Activated CD4-positive, alpha-beta memory T cell treated with anti-CD3 and anti-CD28 coated beads for 36 hours (primary cell): ENCODE data around the gene MASP2. TPM values are rescaled to one million over a fixed set of nuclear protein-coding genes. Genes with fewer than 3 reads are reported as not detected.
"Not testable (repeated sequence)": the region's sequence is repeated elsewhere in the genome, so short reads cannot be mapped to it uniquely, and the experiment has no call there.

Experiments used
- CTCF ChIA-PET: fragments of 350-600 bp; sonication (Branson Sonifier 250); formaldehyde crosslinking; loops from one replicate; lab custom pipeline; 2021; ENCODE audit warnings: antibody characterized with exemption, inconsistent platforms; lab: Charles Lee
- POLR2A ChIA-PET: fragments of 350-600 bp; sonication (Branson Sonifier 250); formaldehyde crosslinking; loops from one replicate; lab custom pipeline; 2021; ENCODE audit warnings: antibody characterized with exemption; lab: Charles Lee
- DNase-seq: peaks from one replicate; pipeline ENCODE4 v3.0.0-alpha.2; 2020
- H3K27ac Mint-ChIP-seq: one replicate; pipeline ENCODE4 v1.8.0; 2021; ENCODE audit warnings: mixed read lengths
- H3K27me3 Mint-ChIP-seq: one replicate; pipeline ENCODE4 v1.8.0; 2021; ENCODE audit warnings: mixed read lengths
- H3K36me3 Mint-ChIP-seq: one replicate; pipeline ENCODE4 v1.8.0; 2021; ENCODE audit warnings: mixed read lengths
- H3K4me1 Mint-ChIP-seq: one replicate; pipeline ENCODE4 v1.8.0; 2021; ENCODE audit warnings: low read depth, mixed read lengths
- H3K4me3 Mint-ChIP-seq: one replicate; pipeline ENCODE4 v1.8.0; 2021; ENCODE audit warnings: mild to moderate bottlenecking, mixed read lengths
- H3K9me3 Mint-ChIP-seq: one replicate; pipeline ENCODE4 v1.8.0; 2021; ENCODE audit warnings: mixed read lengths
- intact Hi-C: fragments of 100-400 bp; cut with micrococcal nuclease; formaldehyde crosslinking; loops from one replicate; pipeline ENCODE4 v1.15.1; 2023
- total RNA-seq, 2 experiments: library from RNA; stranded (reverse); gene quantifications; one replicate each; pipeline ENCODE4 v1.2.3, GENCODE V29; 2021

Gene MASP2
- total RNA-seq, 2 experiments from 2014 or later, result not detected

DNA sequence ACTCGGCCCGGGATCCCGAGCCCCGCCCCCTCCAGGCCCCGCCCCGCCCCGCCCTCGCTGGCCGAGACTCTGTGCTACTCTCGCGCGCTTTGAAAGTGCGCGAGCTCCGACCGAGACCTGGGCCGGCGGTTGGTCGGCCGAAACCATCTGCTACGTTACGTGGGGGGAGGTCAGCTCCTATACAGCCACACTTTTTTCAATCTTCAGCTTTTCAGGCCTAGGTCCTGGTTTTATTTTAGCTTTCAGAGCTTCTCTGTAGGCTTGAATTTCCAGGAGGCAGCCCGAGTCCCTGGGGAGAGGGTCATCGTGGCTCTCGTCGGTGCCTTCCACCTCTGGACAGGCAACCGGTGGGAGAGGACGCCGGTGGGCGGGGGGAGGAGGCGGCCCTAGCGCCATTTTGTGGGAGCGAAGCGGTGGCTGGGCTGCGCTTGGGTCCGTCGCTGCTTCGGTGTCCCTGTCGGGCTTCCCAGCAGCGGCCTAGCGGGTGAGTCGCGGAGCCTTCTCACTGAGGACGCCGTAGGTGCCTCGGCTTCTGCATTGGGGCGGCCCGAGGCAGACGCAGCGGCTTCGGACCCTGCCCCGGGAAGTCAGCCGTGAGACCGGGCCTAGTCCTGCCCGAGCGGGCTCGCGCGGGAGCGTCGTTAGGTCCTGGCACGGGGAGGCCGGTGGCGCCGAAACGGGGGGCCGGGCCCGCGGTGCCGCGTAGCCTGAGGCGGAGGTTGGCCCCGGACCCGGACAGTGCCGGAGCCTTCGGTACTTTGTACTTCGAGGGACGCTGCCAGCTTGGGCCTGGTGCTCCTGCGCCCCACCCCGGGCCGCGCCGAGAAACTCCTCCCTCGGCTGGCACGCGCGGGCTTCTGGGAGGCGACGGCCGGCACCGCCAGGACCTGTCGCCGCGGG lies 34.5 kb downstream of the MASP2 start, which contains the start of gene TARDBP:
Gene TARDBP, plus strand, starts transcription at position 395 of the 900 bp plus-strand sequence. CDS start 1,074 bp downstream, outside the sequence.
- H3K4me3 Mint-ChIP-seq, result peak within 1 kb of the TSS; percentile 87
- intact Hi-C loops, result loop anchor here (2.0 kb wide), 2 partner anchors 48 to 86 kb away; partner anchors contain the start of genes EXOSC10 and SRM
- no peaks in the 10 kb centered on the region for H3K9me3 Mint-ChIP-seq
- H3K27ac Mint-ChIP-seq, result peak within 1 kb of the TSS; percentile 98
- peaks cover 31% of the 10 kb centered on the region for H3K36me3 Mint-ChIP-seq
- ChIA-PET POLR2A (interaction anchor here (0.6 to 1.4 kb wide), 6 partner anchors 19 to 723 kb away, joined by 3 to 4 read pairs (median 3); partner anchors contain the start of genes AGTRAP, EXOSC10 and FBXO6), CTCF (interaction anchor here (0.5 to 2.4 kb wide), 4 partner anchors 25 to 652 kb away, joined by 3 to 18 read pairs (median 3); partner anchors contain the start of gene FBXO6)
- peak; percentile 92 for DNase-seq
- H3K4me1 Mint-ChIP-seq, result peaks cover 30% of the 10 kb centered on the region
- no peaks in the 10 kb centered on the region for H3K27me3 Mint-ChIP-seq

DNA sequence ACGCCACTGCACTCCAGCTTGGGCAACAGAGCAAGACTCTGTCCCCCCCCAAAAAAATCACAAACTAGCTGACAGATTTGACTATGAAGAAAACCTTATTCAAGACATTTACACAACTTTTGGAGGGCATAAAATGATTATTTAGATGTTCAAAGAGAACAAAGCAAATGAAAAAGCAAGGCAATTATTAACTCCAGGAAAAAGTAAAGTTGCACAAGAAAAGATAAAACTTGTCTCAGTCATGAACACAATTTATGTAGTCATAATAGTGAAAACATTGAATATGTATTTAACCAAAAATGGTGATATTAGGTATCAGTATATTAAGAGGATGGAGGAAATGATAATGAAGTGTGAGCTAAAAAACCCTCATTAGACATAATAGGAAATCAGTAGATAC lies 46.5 kb downstream of the MASP2 start:
- ChIA-PET POLR2A (no interaction called here), CTCF (interaction anchor here (1.7 kb wide), 1 partner anchor 37 kb away, joined by 8 read pairs; no protein-coding TSS in a partner anchor)
- Mint-ChIP-seq H3K4me1 (no peaks in the 10 kb centered on the region), H3K4me3 (no peak overlapping the region), H3K27ac (no peak overlapping the region), H3K9me3 (peaks cover 13% of the 10 kb centered on the region), H3K27me3 (no peaks in the 10 kb centered on the region), H3K36me3 (peaks cover 2% of the 10 kb centered on the region)
- intact Hi-C loops, result no loop called here
- no peak for DNase-seq

DNA sequence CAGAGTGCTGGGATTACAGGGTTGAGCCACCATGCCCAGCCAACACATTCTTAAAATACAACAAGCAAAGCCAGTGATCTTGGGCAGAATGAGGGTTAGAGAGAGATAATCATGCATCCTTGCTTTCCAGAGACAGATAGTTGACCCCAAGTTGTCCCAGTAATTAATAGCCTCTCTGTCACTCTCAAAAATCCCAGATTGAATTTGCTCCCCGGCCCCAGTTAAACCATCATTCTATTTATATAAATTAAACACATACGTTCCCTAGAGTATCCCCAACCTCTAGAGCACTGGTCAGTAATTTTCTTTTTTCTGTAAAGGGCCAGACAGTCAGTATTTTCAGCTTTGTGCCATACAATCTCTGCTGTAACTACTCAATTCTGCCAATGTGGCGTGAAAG lies 50.9 kb downstream of the MASP2 start:
- H3K27ac Mint-ChIP-seq, result no peak overlapping the region

DNA sequence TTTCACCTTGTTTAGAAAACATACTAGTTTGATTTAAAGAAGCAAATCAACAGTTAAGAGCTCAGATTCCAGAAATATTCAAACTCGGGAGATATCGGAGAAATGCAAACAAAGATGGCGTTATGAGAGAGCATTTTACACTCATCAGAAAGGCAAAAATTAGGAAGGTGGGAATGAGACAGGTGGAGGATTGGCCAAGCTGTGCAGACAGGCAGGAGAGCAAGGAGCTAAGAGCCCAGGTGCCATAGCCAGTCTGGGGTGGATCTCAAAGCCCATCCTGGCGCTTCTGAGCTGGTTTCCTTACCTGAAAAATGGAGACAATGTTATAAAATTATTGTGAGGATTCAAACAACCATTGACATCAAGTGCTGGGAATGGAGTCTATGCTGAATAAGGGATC lies 54.2 kb downstream of the MASP2 start:
- CTCF ChIA-PET, result no interaction called here
- Mint-ChIP-seq H3K9me3 (no peaks in the 10 kb centered on the region), H3K4me1 (no peaks in the 10 kb centered on the region), H3K27me3 (no peaks in the 10 kb centered on the region), H3K27ac (no peak overlapping the region), H3K4me3 (no peak overlapping the region), H3K36me3 (no peaks in the 10 kb centered on the region)
- DNase-seq, result no peak
- intact Hi-C loops, result no loop called here
- POLR2A ChIA-PET, result no interaction called here

More for the DNA sequence above, 50.9 kb downstream of the MASP2 start:
- no peaks in the 10 kb centered on the region for H3K27me3 Mint-ChIP-seq
- no peak for DNase-seq
- CTCF ChIA-PET, result no interaction called here
- no peak overlapping the region for H3K4me3 Mint-ChIP-seq
- POLR2A ChIA-PET, result no interaction called here
- H3K36me3 Mint-ChIP-seq, result peaks cover 2% of the 10 kb centered on the region
- H3K4me1 Mint-ChIP-seq, result no peaks in the 10 kb centered on the region
- intact Hi-C loops, result no loop called here
- H3K9me3 Mint-ChIP-seq, result peaks cover 13% of the 10 kb centered on the region

DNA sequence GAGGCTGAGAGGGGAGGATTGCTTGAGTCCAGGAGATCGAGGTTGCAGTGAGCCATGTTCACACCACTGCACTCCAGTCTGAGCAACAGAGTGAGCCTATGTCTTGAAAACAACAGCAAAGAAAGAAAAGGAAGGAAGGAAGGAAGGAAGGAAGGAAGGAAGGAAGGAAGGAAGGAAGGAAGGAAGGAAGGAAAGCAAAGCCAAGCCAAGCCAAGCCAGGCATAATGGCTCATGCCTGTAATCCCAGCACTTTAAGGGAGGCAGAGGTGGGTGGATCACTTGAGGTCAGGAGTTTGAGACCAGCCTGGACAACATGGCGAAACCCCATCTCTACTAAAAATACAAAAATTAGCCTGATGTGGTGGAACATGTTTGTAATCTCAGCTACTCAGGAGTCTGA lies 55.0 kb downstream of the MASP2 start:
- H3K27me3 Mint-ChIP-seq, H3K36me3 Mint-ChIP-seq, H3K4me1 Mint-ChIP-seq, H3K4me3 Mint-ChIP-seq, intact Hi-C loops, CTCF ChIA-PET, DNase-seq, H3K27ac Mint-ChIP-seq, H3K9me3 Mint-ChIP-seq, POLR2A ChIA-PET: not testable (repeated sequence)

DNA sequence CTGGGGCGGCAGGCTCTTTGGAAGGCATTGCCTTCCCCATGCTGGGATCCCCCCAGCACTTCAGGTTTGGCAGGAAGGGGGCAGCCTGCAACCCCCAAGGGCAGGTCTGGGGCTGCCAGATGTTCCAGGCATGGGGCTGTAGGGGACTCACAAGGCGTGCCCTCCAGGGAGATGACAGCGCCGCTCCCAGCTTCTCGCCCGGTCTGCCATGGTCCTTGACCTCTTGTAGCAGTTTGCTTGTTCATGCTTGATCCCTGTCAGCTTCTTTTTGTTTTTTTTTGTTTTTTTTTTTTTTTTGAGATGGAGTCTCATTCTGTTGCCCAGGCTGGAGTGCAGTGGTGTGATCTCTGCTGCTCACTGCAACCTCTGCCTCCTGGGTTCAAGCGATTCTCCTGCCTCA lies 56.2 kb downstream of the MASP2 start:
- H3K4me3 Mint-ChIP-seq, result no peak overlapping the region
- no peak for DNase-seq
- no peaks in the 10 kb centered on the region for H3K27me3 Mint-ChIP-seq
- no peak overlapping the region for H3K27ac Mint-ChIP-seq
- intact Hi-C loops, result no loop called here
- no peaks in the 10 kb centered on the region for H3K36me3 Mint-ChIP-seq
- peaks cover 9% of the 10 kb centered on the region for H3K4me1 Mint-ChIP-seq
- CTCF ChIA-PET, result no interaction called here
- H3K9me3 Mint-ChIP-seq, result no peaks in the 10 kb centered on the region
- POLR2A ChIA-PET, result no interaction called here

- H3K27ac Mint-ChIP-seq, POLR2A ChIA-PET: not testable (repeated sequence)
- peaks cover 15% of the 10 kb centered on the region for H3K4me1 Mint-ChIP-seq
These were observed 57.0 kb downstream of the MASP2 start for GRCh38 chr1:10989920-10990516.

GRCh38 chr1:10989095-10989494 lies 57.9 kb downstream of the MASP2 start:
- Mint-ChIP-seq H3K9me3 (no peaks in the 10 kb centered on the region), H3K4me1 (peaks cover 15% of the 10 kb centered on the region), H3K36me3 (no peaks in the 10 kb centered on the region), H3K27me3 (peaks cover 1% of the 10 kb centered on the region), H3K27ac (no peak overlapping the region), H3K4me3 (no peak overlapping the region)
- ChIA-PET POLR2A (no interaction called here), CTCF (interaction anchor here (1.6 kb wide), 1 partner anchor 48 kb away, joined by 4 read pairs; no protein-coding TSS in a partner anchor)
- intact Hi-C loops, result no loop called here
- DNase-seq, result no peak

More at GRCh38 chr1:10989920-10990516, 57.0 kb downstream of the MASP2 start:
- H3K27me3 Mint-ChIP-seq, CTCF ChIA-PET, H3K4me3 Mint-ChIP-seq, H3K9me3 Mint-ChIP-seq, DNase-seq, intact Hi-C loops, H3K36me3 Mint-ChIP-seq: not testable (repeated sequence)

DNA sequence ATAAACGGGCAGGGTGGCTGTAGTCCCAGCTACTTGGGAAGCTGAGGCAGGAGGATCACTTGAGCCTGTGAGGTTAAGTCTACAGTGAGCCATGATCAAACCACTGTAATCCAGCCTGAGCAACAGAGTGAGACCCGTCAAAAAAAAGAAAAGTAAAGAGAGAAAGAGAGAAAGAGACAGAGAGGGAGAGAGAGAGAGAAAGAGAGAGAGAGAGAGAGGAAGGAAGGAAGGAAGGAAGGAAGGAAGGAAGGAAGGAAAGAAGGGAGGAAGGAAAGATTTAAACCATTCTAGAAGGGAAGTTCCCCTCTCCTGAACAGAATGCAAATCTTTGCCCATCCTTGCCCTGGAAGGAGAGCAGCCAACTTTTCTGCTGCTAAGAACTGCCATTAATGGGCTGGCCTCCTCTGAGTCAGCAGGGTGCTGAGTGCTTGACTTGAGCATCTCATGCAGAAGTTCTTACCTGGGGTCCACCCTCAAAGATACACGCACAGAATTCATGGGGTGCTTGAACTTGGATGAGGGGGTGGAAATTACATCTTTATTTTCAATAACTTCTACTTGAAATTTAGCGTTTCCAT lies 59.1 kb downstream of the MASP2 start:
- POLR2A ChIA-PET, result no interaction called here
- H3K27me3 Mint-ChIP-seq, result peaks cover 7% of the 10 kb centered on the region
- no peak overlapping the region for H3K27ac Mint-ChIP-seq
- intact Hi-C loops, result no loop called here
- CTCF ChIA-PET, result interaction anchor here (1.6 kb wide), 1 partner anchor 49 kb away, joined by 4 read pairs; no protein-coding TSS in a partner anchor
- DNase-seq, result no peak
- H3K4me1 Mint-ChIP-seq, result peaks cover 15% of the 10 kb centered on the region
- no peak overlapping the region for H3K4me3 Mint-ChIP-seq
- H3K36me3 Mint-ChIP-seq, result no peaks in the 10 kb centered on the region
- no peaks in the 10 kb centered on the region for H3K9me3 Mint-ChIP-seq

DNA sequence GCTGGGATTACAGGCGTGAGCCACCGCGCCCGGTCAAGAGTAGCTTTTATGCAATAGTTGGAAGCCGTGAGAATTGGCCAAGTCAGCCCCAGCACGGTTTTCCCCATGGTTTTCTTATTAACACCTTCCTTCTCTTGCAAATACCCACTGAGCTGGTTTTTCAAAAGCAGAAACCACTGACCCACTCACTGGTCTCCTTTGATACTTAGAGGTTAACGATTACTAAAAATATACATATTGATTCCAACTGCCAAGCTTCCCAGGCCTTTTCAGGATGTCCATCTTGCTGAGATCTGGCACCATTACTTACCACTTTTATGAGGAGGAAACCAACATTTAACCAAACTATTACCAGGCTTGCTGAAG lies 60.5 kb downstream of the MASP2 start:
- POLR2A ChIA-PET, result no interaction called here
- CTCF ChIA-PET, result no interaction called here
- peaks cover 7% of the 10 kb centered on the region for H3K27me3 Mint-ChIP-seq
- no peak for DNase-seq
- intact Hi-C loops, result no loop called here
- no peak overlapping the region for H3K4me3 Mint-ChIP-seq
- no peaks in the 10 kb centered on the region for H3K36me3 Mint-ChIP-seq
- no peaks in the 10 kb centered on the region for H3K9me3 Mint-ChIP-seq
- no peak overlapping the region for H3K27ac Mint-ChIP-seq
- H3K4me1 Mint-ChIP-seq, result peaks cover 15% of the 10 kb centered on the region

GRCh38 chr1:10980841-10981727 lies 66.0 kb downstream of the MASP2 start:
- H3K27me3 Mint-ChIP-seq, result peaks cover 27% of the 10 kb centered on the region
- no peak overlapping the region for H3K27ac Mint-ChIP-seq
- intact Hi-C loops, result no loop called here
- H3K9me3 Mint-ChIP-seq, result no peaks in the 10 kb centered on the region
- H3K4me1 Mint-ChIP-seq, result peaks cover 8% of the 10 kb centered on the region
- POLR2A ChIA-PET, result no interaction called here
- no peaks in the 10 kb centered on the region for H3K36me3 Mint-ChIP-seq
- DNase-seq, result no peak
- CTCF ChIA-PET, result no interaction called here
- H3K4me3 Mint-ChIP-seq, result no peak overlapping the region
